GM12891 (cell line): Measurements from ENCODE around the gene ISOC2.
"Not testable (repeated sequence)": the region's sequence is repeated elsewhere in the genome, so short reads cannot be mapped to it uniquely, and the experiment has no call there.

ENCODE experiments used
- DNase-seq: peaks from one replicate; pipeline ENCODE4 v3.0.0; 2011; ENCODE audit warnings: low spot score; ENCODE audit not compliant: insufficient read length
- FAIRE-seq: peaks from 2 replicates; lab custom pipeline; 2011; peaks lifted over from hg19 to GRCh38; lab: Jason Lieb, UNC
- PAX5 ChIP-seq: IDR thresholded peaks from 2 replicates; pipeline ENCODE4 v1.6.1; 2011; ENCODE audit warnings: low read length, moderate library complexity, mild to moderate bottlenecking; ENCODE audit not compliant: insufficient read depth, severe bottlenecking
- POLR2A ChIP-seq: IDR thresholded peaks from 2 replicates; pipeline ENCODE4 v1.6.1; 2011; ENCODE audit warnings: low read depth, low read length, control low read depth
- POLR2AphosphoS5 ChIP-seq: IDR thresholded peaks from 2 replicates; pipeline ENCODE4 v1.6.1; 2011; ENCODE audit warnings: low read depth, low read length, control low read depth
- POU2F2 ChIP-seq: IDR thresholded peaks from 2 replicates; pipeline ENCODE4 v1.6.1; 2011; ENCODE audit warnings: low read depth, mild to moderate bottlenecking, control low read depth, low read length, moderate library complexity
- SPI1 ChIP-seq: IDR thresholded peaks from 2 replicates; pipeline ENCODE4 v1.6.1; 2011; ENCODE audit warnings: low read depth, low read length, control low read depth
- TAF1 ChIP-seq: IDR thresholded peaks from 2 replicates; pipeline ENCODE4 v1.6.1; 2011; ENCODE audit warnings: low read depth, low read length, control low read depth

The ISOC2 gene

DNA sequence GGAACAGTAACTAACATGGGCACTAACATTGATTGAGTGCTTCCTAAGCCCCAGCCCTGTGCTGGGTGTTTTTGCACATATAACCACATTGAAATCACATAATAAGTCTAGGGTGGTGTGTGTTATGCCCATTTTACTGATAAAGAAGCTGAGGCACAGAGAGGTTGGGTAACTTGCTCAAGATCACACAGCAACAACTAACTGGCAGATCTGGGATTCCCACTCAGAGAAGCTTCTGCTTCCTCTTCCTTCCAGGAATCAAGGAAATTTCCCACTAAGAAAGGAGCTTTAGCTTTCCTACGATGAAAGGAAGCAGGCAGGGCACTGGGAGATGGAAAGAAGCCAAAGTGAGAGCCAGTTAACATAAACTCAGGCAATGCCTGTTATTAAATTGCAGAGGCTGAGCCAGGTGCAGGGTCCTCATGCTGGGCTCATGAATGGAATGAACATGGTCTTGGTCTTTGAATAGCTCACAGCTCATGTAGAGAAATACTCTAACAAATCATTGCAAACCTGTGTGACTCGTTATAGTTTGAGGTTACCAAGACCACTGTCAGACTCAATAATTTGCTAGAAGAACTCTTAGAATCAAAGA, 36.9 kb upstream of the ISOC2 start:
- FAIRE-seq, result no peak
- TF ChIP-seq PAX5 (no peak), POLR2A (no peak), TAF1 (no peak), POU2F2 (no peak), SPI1 (no peak), POLR2AphosphoS5 (no peak)
- no peak for DNase-seq

DNA sequence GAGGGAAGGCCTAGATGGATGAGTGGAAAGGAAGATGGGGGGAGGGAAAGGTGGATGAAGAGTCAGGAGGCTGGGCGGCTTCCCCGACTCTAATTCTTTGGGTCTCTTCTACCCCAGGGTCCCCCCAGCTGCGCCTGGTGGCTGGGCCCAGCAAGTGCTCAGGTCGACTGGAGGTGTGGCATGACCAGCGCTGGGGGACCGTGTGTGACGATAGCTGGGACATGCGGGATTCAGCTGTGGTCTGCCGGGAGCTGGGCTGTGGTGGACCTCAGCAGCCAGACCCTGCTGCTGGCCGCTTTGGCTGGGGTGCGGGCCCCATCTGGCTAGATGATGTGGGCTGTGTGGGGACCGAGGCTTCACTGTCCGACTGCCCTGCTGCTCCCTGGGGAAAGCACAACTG, 36.3 kb upstream of the ISOC2 start:
- no peak for FAIRE-seq
- no peak for TF ChIP-seq SPI1
- TF ChIP-seq POLR2AphosphoS5, result no peak
- TF ChIP-seq PAX5, result no peak
- no peak for TF ChIP-seq POU2F2
- no peak for TF ChIP-seq TAF1
- no peak for TF ChIP-seq POLR2A
- DNase-seq, result no peak

DNA sequence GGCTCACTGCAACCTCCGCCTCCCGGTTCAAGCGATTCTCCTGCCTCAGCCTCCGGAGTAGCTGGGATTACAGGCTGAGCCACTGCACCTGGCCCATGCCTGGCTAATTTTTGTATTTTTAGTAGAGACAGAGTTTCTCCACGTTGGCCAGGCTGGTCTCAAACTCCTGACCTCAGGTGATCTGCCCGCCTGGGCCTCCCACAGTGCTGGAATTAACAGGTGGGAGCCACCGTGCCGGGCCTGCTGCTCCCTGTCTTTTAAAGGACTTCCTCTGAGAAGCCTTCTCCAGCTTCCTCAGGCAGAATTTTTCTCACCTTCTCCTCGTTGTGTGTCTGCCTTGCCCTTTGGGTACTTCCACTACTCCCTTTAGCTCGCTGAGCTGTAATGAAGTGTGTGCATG, 35.4 kb upstream of the ISOC2 start:
- DNase-seq, FAIRE-seq: not testable (repeated sequence)

DNA sequence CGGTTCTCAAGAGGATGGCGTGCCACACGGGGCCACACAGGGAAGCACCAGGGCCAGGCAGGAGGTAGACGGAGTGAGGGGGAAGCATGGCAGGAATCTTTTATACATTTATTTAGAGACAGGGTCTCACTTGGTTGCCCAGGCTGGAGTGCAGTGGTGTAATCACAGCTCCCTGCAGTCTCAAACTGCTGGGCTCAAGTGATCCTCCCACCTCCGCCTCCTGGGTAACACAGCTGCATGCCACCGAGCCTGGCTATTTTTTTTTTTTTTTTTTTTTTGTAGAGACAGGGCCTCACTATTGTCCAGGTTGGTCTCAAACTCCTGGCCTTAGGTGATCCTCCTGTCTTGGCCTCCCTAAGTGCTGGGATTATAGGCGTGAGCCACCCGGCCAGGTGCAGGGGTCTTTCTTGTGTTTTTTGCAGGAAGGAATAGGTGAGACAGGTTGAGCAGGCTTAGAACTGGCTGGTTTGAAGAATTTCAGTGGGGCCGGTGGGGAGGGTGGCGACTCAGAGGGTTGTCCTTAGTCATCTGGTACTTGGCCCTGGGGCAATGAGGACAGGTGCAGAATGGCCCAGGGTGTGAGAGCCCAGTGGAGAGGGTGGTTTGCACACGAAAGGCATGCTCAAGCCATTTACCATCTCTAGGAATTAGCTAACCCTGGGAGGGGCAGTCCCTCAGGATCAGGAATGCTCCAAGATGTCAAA, 34.4 kb upstream of the ISOC2 start:
- FAIRE-seq (no peak), DNase-seq (no peak)
- no peak for TF ChIP-seq SPI1
- no peak for TF ChIP-seq POLR2A
- TF ChIP-seq PAX5, result no peak
- no peak for TF ChIP-seq POLR2AphosphoS5
- TF ChIP-seq TAF1, result no peak
- no peak for TF ChIP-seq POU2F2

DNA sequence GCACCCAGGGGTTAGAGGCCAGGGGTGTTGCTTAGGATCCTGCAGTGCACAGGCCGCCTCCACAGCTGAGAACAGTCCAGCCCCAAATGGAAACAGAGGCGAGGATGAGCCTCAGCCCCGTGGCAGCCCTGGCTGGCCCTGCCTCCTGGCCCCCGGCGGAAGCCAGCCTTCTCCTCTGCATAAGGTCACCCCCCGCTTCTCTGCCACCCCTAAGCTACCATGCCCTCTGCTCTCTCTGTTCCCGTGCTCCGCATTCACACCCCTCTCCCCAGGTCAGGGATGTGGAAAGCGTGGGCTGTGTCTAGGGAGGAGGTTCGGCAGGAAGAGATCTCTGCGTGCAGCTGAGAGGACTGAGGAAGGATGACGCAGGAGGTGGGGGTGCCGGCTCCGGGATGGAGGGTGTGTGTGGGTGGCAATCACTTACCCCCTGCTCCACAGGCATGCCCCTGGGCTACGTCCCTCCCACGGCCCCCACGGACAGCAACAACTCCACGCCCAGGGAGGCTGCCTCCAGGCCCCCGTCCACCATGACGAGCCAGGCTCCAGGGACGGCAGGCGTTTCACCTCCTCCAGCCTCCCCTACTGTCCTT, 32.8 kb upstream of the ISOC2 start:
- TF ChIP-seq POLR2A (no peak), TAF1 (no peak), POU2F2 (no peak), PAX5 (no peak), POLR2AphosphoS5 (no peak), SPI1 (no peak)
- DNase-seq (no peak), FAIRE-seq (no peak)

DNA sequence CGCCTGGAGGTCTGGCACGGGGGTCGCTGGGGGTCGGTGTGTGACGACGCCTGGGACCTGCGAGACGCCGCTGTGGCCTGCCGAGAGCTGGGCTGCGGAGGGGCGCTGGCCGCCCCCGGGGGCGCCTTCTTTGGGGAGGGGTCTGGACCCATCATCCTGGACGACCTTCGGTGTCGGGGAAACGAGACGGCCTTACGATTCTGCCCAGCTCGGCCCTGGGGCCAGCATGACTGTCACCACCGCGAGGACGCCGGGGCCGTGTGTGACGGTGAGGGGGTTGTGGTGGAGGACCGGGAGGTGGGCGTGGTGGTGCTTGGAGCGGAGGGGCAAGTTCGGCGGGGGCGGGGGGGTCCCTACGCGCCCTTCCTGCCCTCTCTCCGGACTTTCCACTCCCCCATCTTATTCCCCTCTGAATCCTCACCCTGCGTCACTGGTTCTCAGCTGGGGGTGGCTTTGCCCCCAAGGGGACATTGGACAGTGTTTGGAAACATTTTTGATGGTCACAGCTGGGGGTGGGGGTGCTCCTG, 32.3 kb upstream of the ISOC2 start:
- no peak for DNase-seq
- FAIRE-seq, result no peak
- no peak for TF ChIP-seq SPI1
- no peak for TF ChIP-seq TAF1
- TF ChIP-seq PAX5, result no peak
- TF ChIP-seq POU2F2, result no peak
- TF ChIP-seq POLR2A, result no peak
- no peak for TF ChIP-seq POLR2AphosphoS5

DNA sequence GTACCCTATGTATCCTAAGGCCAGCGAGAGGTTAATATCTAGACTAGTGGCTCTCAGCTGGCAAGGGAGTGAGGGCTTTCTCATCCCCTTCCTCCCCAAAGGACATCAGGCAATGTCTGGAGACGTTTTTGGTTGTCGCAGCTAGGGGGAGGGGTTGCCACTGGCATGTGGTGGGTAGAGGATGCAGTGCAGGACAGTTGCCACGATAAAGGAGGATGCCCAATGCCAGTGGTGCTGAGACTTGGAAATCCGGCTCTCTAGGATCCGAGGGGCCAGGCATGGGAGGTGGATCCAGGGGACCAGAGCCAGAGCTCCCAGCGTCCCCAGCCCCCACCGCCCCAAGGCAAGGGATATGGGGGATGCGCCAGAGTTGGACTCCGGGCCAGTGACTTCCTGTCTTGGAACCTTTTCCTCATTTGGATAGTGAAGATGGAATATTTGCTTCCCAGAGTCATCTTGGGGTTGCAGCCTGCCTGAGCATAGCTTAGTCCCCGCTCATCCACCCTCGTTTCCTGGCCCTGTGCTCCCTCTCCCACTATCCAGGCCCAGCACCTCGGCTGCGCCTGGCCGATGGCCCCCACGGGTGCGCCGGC, 31.7 kb upstream of the ISOC2 start:
- no peak for TF ChIP-seq SPI1
- no peak for TF ChIP-seq PAX5
- TF ChIP-seq POLR2A, result no peak
- no peak for TF ChIP-seq POU2F2
- TF ChIP-seq TAF1, result no peak
- no peak for TF ChIP-seq POLR2AphosphoS5
- FAIRE-seq (no peak), DNase-seq (no peak)

DNA sequence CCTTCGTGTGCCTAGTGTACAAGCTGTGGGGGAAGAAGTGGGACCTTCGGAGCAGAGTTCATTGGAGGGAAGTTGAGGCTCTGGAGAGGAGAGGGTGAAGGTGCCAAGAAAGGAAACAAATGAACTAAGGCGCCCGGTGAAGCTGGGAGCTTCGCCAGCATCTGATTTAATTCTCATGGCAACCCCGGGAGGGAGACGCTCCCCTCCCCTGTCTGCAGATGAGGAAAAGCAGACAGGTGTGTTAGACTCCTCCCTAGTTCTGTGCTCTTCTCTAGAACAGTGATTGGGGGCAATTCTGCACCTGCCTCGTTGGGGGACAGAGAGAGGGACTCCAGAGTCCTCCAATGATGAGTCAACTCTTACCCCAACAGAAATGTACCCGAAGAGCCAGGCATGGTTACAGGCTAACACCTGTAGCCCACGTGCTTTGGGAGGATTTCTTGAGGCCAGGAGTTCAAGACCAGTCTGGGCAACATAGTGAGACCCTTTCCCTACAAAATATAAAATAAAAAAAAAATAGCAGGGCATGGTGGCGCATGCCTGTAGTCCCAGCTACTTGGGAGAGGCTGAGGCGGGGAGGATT, 31.0 kb upstream of the ISOC2 start:
- FAIRE-seq (no peak), DNase-seq (no peak)
- TF ChIP-seq POLR2AphosphoS5 (no peak), SPI1 (no peak), POLR2A (no peak), PAX5 (no peak), POU2F2 (no peak), TAF1 (no peak)

DNA sequence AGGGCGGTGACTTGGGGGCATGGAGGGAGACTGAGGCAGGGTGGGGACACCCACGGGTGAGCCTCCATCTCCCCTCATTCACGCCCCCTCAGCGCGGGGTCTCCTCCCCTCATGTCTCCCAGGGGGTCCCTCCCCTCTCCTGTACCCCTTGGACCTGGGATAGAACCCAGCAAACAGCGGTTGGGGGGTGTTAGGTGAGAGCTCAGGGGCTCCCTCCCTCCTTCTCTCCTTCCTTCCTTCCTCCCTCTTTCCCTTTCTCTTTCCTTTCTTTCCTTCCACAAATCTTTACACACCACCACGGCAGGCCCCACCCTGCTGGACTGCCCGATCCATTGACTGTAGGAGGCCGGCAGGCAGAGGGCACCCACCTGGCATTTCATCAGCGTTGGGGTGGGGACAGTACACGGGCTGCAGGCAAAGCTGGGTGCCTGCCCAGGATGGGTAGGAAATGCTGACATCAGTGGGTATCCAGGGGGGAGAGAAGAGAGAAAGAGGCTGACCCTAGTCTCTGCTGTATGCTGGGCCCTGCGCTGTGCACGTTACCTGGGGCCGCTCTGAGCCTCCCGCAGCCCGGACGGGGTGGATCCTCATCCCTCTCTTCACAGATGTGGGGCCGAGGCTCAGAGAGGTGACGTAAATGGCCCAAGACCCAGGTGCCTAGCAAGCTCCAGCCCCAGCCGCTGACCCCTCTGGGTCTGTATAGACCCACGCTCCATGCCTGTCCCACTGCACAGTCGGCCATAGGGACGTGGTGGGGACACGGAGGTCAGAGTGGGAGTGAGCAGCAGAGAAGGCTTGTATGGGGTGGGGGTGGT, 30.3 kb upstream of the ISOC2 start:
- no peak for DNase-seq
- TF ChIP-seq POU2F2 (no peak), PAX5 (no peak), POLR2A (no peak)
- no peak for FAIRE-seq
